H1 (cell line): ENCODE measurements around the gene RXFP4. TPM values are rescaled to one million over a fixed set of nuclear protein-coding genes. Genes with fewer than 3 reads are reported as not detected.

Experiments
- CBX8 ChIP-seq: fragments of 300-800, 300-1000 bp; sonication (generic); IDR thresholded peaks from 2 replicates; pipeline ENCODE4 v1.7.1; 2016; ENCODE audit warnings: low read depth, low read length, borderline replicate concordance
- EP300 ChIP-seq, 2 experiments: IDR thresholded peaks; 1 replicate in 1 of 2; 2 replicates in 1 of 2; pipeline ENCODE4 v1.6.1; 2011 to 2012; ENCODE audit warnings: low read depth in 2 of 2, low read length in 2 of 2, mild to moderate bottlenecking in 2 of 2, borderline replicate concordance in 1 of 2, inconsistent platforms in 1 of 2, moderate library complexity in 1 of 2
- GTF2F1 ChIP-seq: IDR thresholded peaks from 2 replicates; pipeline ENCODE4 v1.6.1; 2012; ENCODE audit warnings: low read depth, low read length, improper control_type of control experiment, borderline replicate concordance
- HDAC2 ChIP-seq, 2 experiments: fragments of 300-600 bp in 1 of 2; sonication (generic) in 1 of 2; IDR thresholded peaks; 2 replicates each; pipeline ENCODE4 v1.6.1; 2011 to 2012; ENCODE audit warnings: low read depth in 2 of 2, low read length in 2 of 2, mild to moderate bottlenecking in 2 of 2, moderate library complexity in 2 of 2, borderline replicate concordance in 1 of 2, inconsistent platforms in 1 of 2
- PHF8 ChIP-seq: fragments of 200-600 bp; sonication (generic); conservative IDR thresholded peaks from 2 replicates; pipeline ENCODE4 v1.7.1; 2012; ENCODE audit warnings: low read depth, mild to moderate bottlenecking, inconsistent platforms, low read length, moderate library complexity
- USF2 ChIP-seq: IDR thresholded peaks from 2 replicates; pipeline ENCODE4 v1.6.1; 2011; ENCODE audit warnings: low read length, improper control_type of control experiment
- YY1 ChIP-seq: IDR thresholded peaks from 2 replicates; pipeline ENCODE4 v1.6.1; 2011; ENCODE audit warnings: low read depth, mild to moderate bottlenecking, low read length
- polyA plus RNA-seq, 7 experiments: library from polyadenylated mRNA; depleted of rRNA in 3 of 7; stranded (reverse) in 5 of 7; unstranded in 2 of 7; fragments of >200 nt in 5 of 7; fragments of 200-250 nt in 2 of 7; gene quantifications; 1 replicate in 5 of 7; 2 replicates in 1 of 7; 4 replicates in 1 of 7; pipeline versions ENCODE4 v1.2.1 to v1.2.3, GENCODE V29; 2011 to 2013; ENCODE audit warnings: missing spikeins in 2 of 7, mixed read lengths in 2 of 7
- total RNA-seq: library from RNA; stranded (reverse); fragmentation: NEBNext Ultra II Directional; extraction: Animal tissue kit (Norgen Biotek cat#: 25700); gene quantifications from 2 replicates; pipeline ENCODE4 v1.2.1, GENCODE V29; 2021
- TF ChIP-seq, protein P1 (sequence below): IDR thresholded peaks from 2 replicates; pipeline ENCODE4 v1.6.1; 2012; ENCODE audit warnings: low read length, inconsistent platforms
- TF ChIP-seq, protein P2 (sequence below): IDR thresholded peaks from 2 replicates; pipeline ENCODE4 v1.6.1; 2012; ENCODE audit warnings: inconsistent platforms
- TF ChIP-seq, protein P3 (sequence below), 3 experiments: IDR thresholded peaks; 1 replicate in 2 of 3; 2 replicates in 1 of 3; pipeline versions ENCODE4 v1.5.1 to v1.6.1; 2011; ENCODE audit warnings: low read length in 3 of 3, mild to moderate bottlenecking in 3 of 3, inconsistent platforms in 2 of 3, low read depth in 1 of 3, moderate library complexity in 1 of 3; ENCODE audit not compliant: insufficient read depth in 1 of 3; ENCODE audit errors: control extremely low read depth in 1 of 3

RXFP4 gene
- total and polyA plus RNA-seq, 2 of the 8 experiments (the other 6 are each of a cell fraction or from before 2014, with no cell fraction given), result not detected

DNA sequence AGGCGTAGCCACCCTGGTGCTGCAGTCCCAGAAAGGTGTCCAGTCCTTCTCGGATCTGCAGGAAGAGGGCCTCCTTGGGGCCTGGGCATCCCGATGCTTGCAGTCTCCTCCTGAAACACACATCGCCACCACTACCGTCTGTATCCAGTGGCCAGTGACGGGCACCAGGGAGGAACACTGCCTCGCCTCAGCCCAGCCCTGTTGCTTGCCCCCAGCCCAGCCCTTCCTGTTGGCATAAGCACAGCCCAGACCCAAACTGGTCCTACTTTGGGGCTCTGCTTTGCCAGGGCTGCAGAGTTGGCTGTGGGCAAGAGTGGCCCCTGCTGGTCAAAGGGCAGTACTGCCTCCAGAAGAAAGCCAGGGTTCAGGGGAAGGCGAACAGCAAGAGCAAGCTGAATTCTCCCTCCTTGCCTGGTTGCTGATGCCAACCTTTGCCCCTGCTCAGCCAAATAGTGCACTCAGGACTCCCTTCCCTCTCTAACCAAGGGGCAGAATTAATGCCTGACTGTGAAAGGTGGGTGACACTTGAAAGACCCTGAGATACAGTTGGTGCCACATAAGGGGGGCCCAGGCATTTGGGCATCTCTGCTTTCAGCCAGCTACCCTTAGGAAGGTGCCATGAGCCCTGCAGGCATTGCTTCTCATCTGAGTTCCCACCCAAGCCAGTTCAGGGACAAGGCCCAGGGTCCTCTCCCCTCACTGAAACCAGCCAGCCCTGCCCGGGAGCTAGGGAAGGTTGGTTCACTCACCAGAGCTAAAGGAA lies 48.0 kb downstream of the RXFP4 start (continued):
- TF ChIP-seq GTF2F1 (no peak), EP300 (IDR thresholded peaks at IDR 0.05; ENCODE audit: borderline replicate concordance in 1 of 2, low read depth in 2 of 2, low read length in 2 of 2) (no peak), YY1 (peak; percentile 69), USF2 (peak; percentile 12; the same call in 1 of the 2 replicates), PHF8 (no peak), CBX8 (no peak), HDAC2 (IDR thresholded peaks at IDR 0.05; ENCODE audit: borderline replicate concordance in 1 of 2, low read depth in 2 of 2, low read length in 2 of 2) (no peak)
- TF ChIP-seq, protein P1, sequence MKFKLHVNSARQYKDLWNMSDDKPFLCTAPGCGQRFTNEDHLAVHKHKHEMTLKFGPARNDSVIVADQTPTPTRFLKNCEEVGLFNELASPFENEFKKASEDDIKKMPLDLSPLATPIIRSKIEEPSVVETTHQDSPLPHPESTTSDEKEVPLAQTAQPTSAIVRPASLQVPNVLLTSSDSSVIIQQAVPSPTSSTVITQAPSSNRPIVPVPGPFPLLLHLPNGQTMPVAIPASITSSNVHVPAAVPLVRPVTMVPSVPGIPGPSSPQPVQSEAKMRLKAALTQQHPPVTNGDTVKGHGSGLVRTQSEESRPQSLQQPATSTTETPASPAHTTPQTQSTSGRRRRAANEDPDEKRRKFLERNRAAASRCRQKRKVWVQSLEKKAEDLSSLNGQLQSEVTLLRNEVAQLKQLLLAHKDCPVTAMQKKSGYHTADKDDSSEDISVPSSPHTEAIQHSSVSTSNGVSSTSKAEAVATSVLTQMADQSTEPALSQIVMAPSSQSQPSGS, result no peak
- TF ChIP-seq, protein P2, sequence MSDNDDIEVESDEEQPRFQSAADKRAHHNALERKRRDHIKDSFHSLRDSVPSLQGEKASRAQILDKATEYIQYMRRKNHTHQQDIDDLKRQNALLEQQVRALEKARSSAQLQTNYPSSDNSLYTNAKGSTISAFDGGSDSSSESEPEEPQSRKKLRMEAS, result no peak
- TF ChIP-seq, protein P3, sequence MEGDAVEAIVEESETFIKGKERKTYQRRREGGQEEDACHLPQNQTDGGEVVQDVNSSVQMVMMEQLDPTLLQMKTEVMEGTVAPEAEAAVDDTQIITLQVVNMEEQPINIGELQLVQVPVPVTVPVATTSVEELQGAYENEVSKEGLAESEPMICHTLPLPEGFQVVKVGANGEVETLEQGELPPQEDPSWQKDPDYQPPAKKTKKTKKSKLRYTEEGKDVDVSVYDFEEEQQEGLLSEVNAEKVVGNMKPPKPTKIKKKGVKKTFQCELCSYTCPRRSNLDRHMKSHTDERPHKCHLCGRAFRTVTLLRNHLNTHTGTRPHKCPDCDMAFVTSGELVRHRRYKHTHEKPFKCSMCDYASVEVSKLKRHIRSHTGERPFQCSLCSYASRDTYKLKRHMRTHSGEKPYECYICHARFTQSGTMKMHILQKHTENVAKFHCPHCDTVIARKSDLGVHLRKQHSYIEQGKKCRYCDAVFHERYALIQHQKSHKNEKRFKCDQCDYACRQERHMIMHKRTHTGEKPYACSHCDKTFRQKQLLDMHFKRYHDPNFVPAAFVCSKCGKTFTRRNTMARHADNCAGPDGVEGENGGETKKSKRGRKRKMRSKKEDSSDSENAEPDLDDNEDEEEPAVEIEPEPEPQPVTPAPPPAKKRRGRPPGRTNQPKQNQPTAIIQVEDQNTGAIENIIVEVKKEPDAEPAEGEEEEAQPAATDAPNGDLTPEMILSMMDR (IDR thresholded peaks at IDR 0.05; ENCODE audit: control extremely low read depth in 1 of 3, insufficient read depth in 1 of 3, low read depth in 1 of 3, low read length in 3 of 3), result peak; percentile 94 to 98 (median 98)
